Subcutaneous adipose tissue (tissue), 4 donors: ENCODE results near the gene LMOD3. TPM values are rescaled to one million over a fixed set of nuclear protein-coding genes. Genes with fewer than 3 reads are reported as not detected.

ENCODE experiments used
- CTCF ChIP-seq: fragments of 450-650 bp; IDR thresholded peaks from one replicate; pipeline ENCODE4 v1.5.1; 2016; ENCODE audit warnings: low read depth, mild to moderate bottlenecking, control low read depth, antibody characterized with exemption, moderate library complexity
- total RNA-seq, 4 donors: library from RNA; depleted of rRNA; stranded (reverse); fragments of >200 nt; gene quantifications; one replicate each; pipeline ENCODE4 v1.1.0, GENCODE V29; 2016

The LMOD3 gene
- total RNA-seq, 4 donors from 2014 or later: not detected

GRCh38 chr3:69142090-69142489 lies 19.7 kb upstream of the LMOD3 start:
- no peak for TF ChIP-seq CTCF

GRCh38 chr3:69141313-69141712 lies 18.9 kb upstream of the LMOD3 start:
- TF ChIP-seq CTCF: no peak

GRCh38 chr3:69137412-69137811 lies 15.0 kb upstream of the LMOD3 start:
- no peak for TF ChIP-seq CTCF

- TF ChIP-seq CTCF: no peak
Observed at GRCh38 chr3:69137005-69137404, 14.6 kb upstream of the LMOD3 start.

- no peak for TF ChIP-seq CTCF
Observed at GRCh38 chr3:69130689-69131088, 8.3 kb upstream of the LMOD3 start.

- TF ChIP-seq CTCF: no peak
Observed at GRCh38 chr3:69129531-69129930, 7.1 kb upstream of the LMOD3 start.

GRCh38 chr3:69128509-69128908 lies 6.1 kb upstream of the LMOD3 start:
- no peak for TF ChIP-seq CTCF
